Stimulated activated effector memory CD8-positive, alpha-beta T cell treated with anti-CD3 and anti-CD28 coated beads, Interleukin-12 subunit alpha, Interleukin-12 subunit beta, amount 100 ng/mL, for 72 hours (primary cell): ENCODE results near the gene SNPH.
"Not testable (repeated sequence)": the region's sequence is repeated elsewhere in the genome, so short reads cannot be mapped to it uniquely, and the experiment has no call there.

Experiments
- ATAC-seq: fragments of 150-1000 bp; cut with Tn5 transposase; 2 replicates; pipeline ENCODE4 v1.10.0; 2021
- DNase-seq, 2 donors: peaks; one replicate each; pipeline ENCODE4 v3.0.0; 2021 to 2022; ENCODE audit warnings: low spot score in 2 of 2
- H3K27ac Mint-ChIP-seq: one replicate; pipeline ENCODE4 v1.8.0; 2022; ENCODE audit warnings: mild to moderate bottlenecking, mixed read lengths
- H3K36me3 Mint-ChIP-seq: one replicate; pipeline ENCODE4 v1.8.0; 2022; ENCODE audit warnings: mild to moderate bottlenecking, mixed read lengths
- H3K4me1 Mint-ChIP-seq: one replicate; pipeline ENCODE4 v1.8.0; 2022; ENCODE audit warnings: mixed read lengths
- H3K4me3 Mint-ChIP-seq: one replicate; pipeline ENCODE4 v1.8.0; 2022; ENCODE audit warnings: mild to moderate bottlenecking, mixed read lengths
- H3K9me3 Mint-ChIP-seq: one replicate; pipeline ENCODE4 v1.8.0; 2022; ENCODE audit warnings: mixed read lengths

Gene SNPH

DNA sequence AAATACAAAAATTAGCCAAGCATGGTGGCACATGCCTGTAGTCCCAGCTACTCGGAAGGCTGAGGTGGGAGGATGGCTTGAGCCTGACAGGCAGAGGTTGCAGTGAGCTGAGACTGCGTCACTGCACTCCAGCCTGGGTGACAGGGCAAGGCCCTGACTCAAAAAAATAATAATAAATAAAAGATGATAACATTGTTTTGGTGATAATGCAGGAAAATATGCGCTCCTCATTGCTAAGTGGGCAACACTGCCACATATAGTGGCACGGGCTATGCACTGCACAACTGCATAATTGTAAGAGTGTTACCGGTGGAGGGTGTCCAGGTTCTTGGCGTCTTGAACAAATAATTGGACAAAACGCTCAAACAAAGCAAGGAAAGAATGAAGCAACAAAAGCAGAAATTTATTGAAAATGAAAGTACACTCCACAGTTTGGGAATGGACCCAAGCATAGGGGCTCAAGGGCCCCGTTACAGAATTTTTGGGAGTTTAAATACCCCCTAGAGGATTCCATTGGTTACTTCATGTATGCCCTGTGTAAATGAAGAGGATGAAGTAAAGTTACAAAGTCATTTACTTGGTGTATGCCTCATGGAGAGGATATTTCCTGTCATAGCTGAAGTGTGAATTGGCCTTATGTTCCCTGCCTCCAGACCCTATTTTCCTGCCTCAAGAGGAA is 77.5 kb downstream of the SNPH start:
- not testable (repeated sequence) for H3K36me3 Mint-ChIP-seq, H3K9me3 Mint-ChIP-seq, H3K27ac Mint-ChIP-seq, H3K4me3 Mint-ChIP-seq, ATAC-seq
- peak in 1 of 2 donors; percentile 32 for DNase-seq
- peaks cover 20% of the 10 kb centered on the region for H3K4me1 Mint-ChIP-seq

DNA sequence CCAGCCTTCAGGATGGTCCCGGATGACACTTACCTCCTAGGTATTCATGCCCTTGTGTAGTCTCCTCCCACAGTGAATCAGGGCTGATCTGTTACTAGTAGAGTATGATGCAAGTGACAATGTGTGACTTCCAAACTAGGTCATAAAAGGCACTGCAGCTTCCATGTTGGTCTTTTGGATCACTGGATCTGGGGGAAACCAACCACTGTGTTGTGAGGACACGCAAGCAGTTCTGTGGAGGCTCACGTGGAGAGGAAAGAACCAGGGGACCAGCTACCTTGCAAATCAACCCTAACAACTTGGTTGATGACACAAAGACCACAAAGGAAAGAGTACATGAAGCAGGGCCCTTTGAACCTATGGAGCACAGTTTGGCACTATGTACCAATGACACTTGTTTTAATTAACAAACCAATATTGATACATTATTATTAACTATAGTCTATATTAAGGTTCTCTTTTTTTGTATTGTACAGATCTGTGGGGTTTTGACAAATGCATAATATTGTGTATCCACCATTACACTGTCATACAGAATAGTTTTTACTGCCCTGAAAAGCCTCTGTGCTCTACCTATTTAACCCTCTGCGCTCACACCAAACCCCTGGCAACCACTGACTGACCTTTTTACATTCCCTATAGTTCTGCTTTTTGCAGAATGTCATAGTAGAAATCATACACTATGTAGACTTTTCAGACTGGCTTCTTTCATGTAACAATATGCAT is 79.1 kb downstream of the SNPH start:
- peak; percentile 51 for ATAC-seq
- Mint-ChIP-seq H3K4me3 (no peak overlapping the region), H3K4me1 (peaks cover 20% of the 10 kb centered on the region), H3K27ac (no peak overlapping the region), H3K9me3 (no peaks in the 10 kb centered on the region), H3K36me3 (peaks cover 2% of the 10 kb centered on the region)
- peak in 1 of 2 donors; percentile 45 for DNase-seq

DNA sequence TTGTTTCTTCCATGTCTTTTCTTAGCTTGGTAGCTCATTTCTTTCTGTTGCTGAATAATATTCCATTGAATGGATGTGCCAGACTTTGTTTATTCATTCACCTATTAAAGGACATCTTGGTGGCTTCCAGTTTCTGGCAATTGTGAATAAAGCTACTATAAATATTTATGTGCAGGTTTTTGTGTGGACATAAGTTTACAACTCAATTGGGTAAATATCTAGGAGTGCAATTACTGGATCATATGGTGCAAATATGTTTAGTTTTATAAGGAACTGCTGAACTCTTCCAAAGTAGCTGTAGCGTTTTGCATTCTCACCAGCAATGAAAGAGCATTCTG is 79.6 kb downstream of the SNPH start:
- Mint-ChIP-seq H3K4me3 (no peak overlapping the region), H3K9me3 (no peaks in the 10 kb centered on the region), H3K36me3 (peaks cover 8% of the 10 kb centered on the region), H3K4me1 (peaks cover 20% of the 10 kb centered on the region), H3K27ac (no peak overlapping the region)
- ATAC-seq = no peak
- DNase-seq = no peak

DNA sequence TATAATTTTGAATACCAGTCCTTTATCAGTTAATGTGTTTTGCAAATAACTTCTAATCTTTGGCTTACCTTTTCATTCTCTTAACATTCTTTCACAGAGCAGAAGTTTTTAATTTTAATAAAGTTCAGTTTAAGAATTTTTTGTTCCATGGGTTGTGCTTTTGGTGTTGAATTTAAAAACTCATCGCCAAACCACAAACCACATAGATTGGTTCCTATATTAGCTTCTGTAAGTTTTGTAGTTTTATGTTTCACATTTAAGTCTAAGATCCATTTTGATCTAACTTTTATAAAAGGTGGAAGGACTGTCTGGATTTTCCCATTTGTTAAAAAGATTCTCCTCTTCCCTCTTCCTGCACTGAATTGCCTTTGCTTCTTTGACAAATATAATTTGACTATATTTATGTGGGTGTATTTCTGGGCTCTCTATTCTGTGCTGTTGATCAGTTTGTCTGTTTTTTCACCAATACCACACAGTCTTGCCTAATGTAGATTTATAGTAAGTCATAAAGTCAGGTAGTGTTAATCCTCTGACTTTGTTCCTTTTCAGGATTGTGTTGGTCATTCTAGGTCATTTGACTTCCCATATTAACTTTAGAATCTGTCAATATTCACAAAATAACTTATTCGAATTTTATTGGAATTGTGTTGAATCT is 80.3 kb downstream of the SNPH start:
- H3K27ac Mint-ChIP-seq = peak overlapping the region; percentile 24

DNA sequence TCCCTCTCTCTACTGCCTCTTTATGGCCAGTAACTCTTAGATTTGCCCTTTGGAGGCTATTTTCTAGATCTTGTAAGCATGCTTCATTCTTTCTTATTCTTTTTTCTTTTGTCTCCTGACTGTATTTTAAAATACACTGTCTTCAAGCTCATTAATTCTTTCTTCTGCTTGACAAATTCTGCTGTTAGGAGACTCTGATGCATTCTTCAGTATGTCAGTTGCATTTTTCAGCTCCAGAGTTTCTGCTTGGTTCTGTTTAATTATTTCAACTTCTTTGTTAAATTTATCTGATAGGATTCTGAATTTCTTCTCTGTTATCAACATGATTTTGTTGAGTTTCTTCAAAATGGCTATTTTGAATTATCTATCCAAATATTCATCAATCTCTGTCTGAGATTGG is 87.9 kb downstream of the SNPH start:
- ATAC-seq = no peak
- Mint-ChIP-seq H3K36me3 (peaks cover 85% of the 10 kb centered on the region), H3K4me1 (peaks cover 35% of the 10 kb centered on the region), H3K9me3 (no peaks in the 10 kb centered on the region), H3K27ac (no peak overlapping the region), H3K4me3 (no peak overlapping the region)
- DNase-seq = no peak

More for the DNA sequence above, 80.3 kb downstream of the SNPH start:
- H3K4me1 Mint-ChIP-seq = peaks cover 20% of the 10 kb centered on the region
- peaks cover 15% of the 10 kb centered on the region for H3K36me3 Mint-ChIP-seq
- no peak for DNase-seq
- no peak for ATAC-seq
- H3K9me3 Mint-ChIP-seq = no peaks in the 10 kb centered on the region
- no peak overlapping the region for H3K4me3 Mint-ChIP-seq

DNA sequence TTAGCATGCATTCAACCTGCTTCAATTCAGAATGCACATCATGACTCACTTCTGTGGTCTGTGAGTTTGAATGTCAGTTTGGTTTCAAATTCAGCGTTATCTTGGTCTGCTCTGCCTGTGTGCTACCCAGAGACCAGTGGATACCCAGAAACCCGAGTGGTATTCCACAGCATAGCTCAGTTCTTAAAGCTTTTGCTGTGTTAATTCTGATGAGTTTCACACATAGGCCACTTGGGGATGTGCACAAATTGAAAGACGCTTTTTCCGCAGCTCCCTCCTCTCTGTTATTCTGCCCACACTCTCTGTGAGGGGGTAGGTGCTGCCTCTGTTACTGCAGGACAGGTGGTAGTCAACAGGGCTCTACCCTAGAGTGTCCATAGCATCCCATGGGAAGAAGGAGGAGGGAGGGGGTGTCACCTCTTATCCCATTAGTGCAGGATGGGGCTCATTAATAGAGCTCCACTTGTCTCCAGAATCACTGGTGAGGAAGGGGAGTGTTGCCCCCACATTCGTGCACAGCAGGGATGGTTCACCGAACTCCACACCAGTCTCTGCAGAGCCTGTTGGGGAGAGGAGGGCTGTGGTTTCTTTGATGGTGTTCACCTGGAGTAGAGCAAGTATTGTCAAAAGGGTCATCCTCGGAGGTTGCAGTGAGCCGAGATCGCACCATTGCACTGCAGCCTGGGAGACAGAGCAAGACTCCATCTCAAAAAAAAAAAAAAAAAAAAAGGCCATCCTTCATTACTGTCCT is 92.0 kb downstream of the SNPH start:
- Mint-ChIP-seq H3K4me1 (peaks cover 66% of the 10 kb centered on the region), H3K27ac (peak overlapping the region; percentile 40), H3K4me3 (peak overlapping the region; percentile 54), H3K9me3 (no peaks in the 10 kb centered on the region), H3K36me3 (peaks cover 95% of the 10 kb centered on the region)
- peak; percentile 99 for ATAC-seq
- DNase-seq = peak in 1 of 2 donors; percentile 77
